ENCODE results near the gene CUBN. TPM values are rescaled to one million over a fixed set of nuclear protein-coding genes. Genes with fewer than 3 reads are reported as not detected.

CUBN gene
- total RNA-seq, 1 donor from 2014 or later = 2.5 TPM

- intact Hi-C loops (cut with micrococcal nuclease) = no loop called here
- Mint-ChIP-seq H3K27me3 (no peaks in the 10 kb centered on the region), H3K9me3 (no peaks in the 10 kb centered on the region), H3K4me1 (no peaks in the 10 kb centered on the region), H3K4me3 (no peak overlapping the region), H3K36me3 (ENCODE audit: low read depth) (no peaks in the 10 kb centered on the region), H3K27ac (no peak overlapping the region)
- ATAC-seq (ENCODE audit: low read depth) (no peak), DNase-seq (no peak)
- no peak for TF ChIP-seq CTCF (IDR thresholded peaks at IDR 0.05)
- ChIA-PET POLR2A (no interaction called here), CTCF (no interaction called here)
Observed at GRCh38 chr10:16965740-16966447, 163.7 kb downstream of the CUBN start.

- intact Hi-C loops (cut with micrococcal nuclease) = no loop called here
- no peak overlapping the region for H3K27ac Mint-ChIP-seq
- POLR2A ChIA-PET = no interaction called here
- H3K4me3 Mint-ChIP-seq = no peak overlapping the region
- no peaks in the 10 kb centered on the region for H3K4me1 Mint-ChIP-seq
- ATAC-seq (ENCODE audit: low read depth) (no peak), DNase-seq (no peak)
- H3K27me3 Mint-ChIP-seq = no peaks in the 10 kb centered on the region
- no peak for TF ChIP-seq CTCF (IDR thresholded peaks at IDR 0.05)
- CTCF ChIA-PET = no interaction called here
- no peaks in the 10 kb centered on the region for H3K9me3 Mint-ChIP-seq
- H3K36me3 Mint-ChIP-seq (ENCODE audit: low read depth) = no peaks in the 10 kb centered on the region
Observed at GRCh38 chr10:16965344-16965616, 164.3 kb downstream of the CUBN start.

- Mint-ChIP-seq H3K4me1 (no peaks in the 10 kb centered on the region), H3K9me3 (no peaks in the 10 kb centered on the region), H3K4me3 (no peak overlapping the region), H3K36me3 (ENCODE audit: low read depth) (no peaks in the 10 kb centered on the region), H3K27me3 (no peaks in the 10 kb centered on the region), H3K27ac (no peak overlapping the region)
- ATAC-seq (ENCODE audit: low read depth) (no peak), DNase-seq (no peak)
- intact Hi-C loops (cut with micrococcal nuclease) = no loop called here
- no peak for TF ChIP-seq CTCF (IDR thresholded peaks at IDR 0.05)
- POLR2A ChIA-PET = no interaction called here
- CTCF ChIA-PET = no interaction called here
Observed at GRCh38 chr10:16964576-16965343, 164.9 kb downstream of the CUBN start.

GRCh38 chr10:16960551-16960950 lies 169.1 kb downstream of the CUBN start:
- H3K27me3 Mint-ChIP-seq = no peaks in the 10 kb centered on the region
- TF ChIP-seq CTCF (IDR thresholded peaks at IDR 0.05) = no peak
- ChIA-PET CTCF (no interaction called here), POLR2A (no interaction called here)
- intact Hi-C loops (cut with micrococcal nuclease) = no loop called here
- ATAC-seq (ENCODE audit: low read depth) (no peak), DNase-seq (no peak)
- no peak overlapping the region for H3K4me3 Mint-ChIP-seq
- H3K36me3 Mint-ChIP-seq (ENCODE audit: low read depth) = no peaks in the 10 kb centered on the region
- H3K27ac Mint-ChIP-seq = no peak overlapping the region
- no peaks in the 10 kb centered on the region for H3K4me1 Mint-ChIP-seq
- H3K9me3 Mint-ChIP-seq = no peaks in the 10 kb centered on the region

- no peak overlapping the region for H3K4me3 Mint-ChIP-seq
- H3K27ac Mint-ChIP-seq = no peak overlapping the region
- H3K27me3 Mint-ChIP-seq = no peaks in the 10 kb centered on the region
- intact Hi-C loops (cut with micrococcal nuclease) = no loop called here
- no peak for DNase-seq
- no peaks in the 10 kb centered on the region for H3K4me1 Mint-ChIP-seq
- no peak for ATAC-seq (ENCODE audit: low read depth)
- ChIA-PET CTCF (no interaction called here), POLR2A (no interaction called here)
- TF ChIP-seq CTCF (IDR thresholded peaks at IDR 0.05) = no peak
- H3K9me3 Mint-ChIP-seq = no peaks in the 10 kb centered on the region
- H3K36me3 Mint-ChIP-seq (ENCODE audit: low read depth) = no peaks in the 10 kb centered on the region
Observed at GRCh38 chr10:16957038-16957437, 172.6 kb downstream of the CUBN start.

Measured in activated B cell treated with CpG ODN at 0.5 μM for 24 hours (primary cell).